Measurements from ENCODE around the gene RGS1.

DNA sequence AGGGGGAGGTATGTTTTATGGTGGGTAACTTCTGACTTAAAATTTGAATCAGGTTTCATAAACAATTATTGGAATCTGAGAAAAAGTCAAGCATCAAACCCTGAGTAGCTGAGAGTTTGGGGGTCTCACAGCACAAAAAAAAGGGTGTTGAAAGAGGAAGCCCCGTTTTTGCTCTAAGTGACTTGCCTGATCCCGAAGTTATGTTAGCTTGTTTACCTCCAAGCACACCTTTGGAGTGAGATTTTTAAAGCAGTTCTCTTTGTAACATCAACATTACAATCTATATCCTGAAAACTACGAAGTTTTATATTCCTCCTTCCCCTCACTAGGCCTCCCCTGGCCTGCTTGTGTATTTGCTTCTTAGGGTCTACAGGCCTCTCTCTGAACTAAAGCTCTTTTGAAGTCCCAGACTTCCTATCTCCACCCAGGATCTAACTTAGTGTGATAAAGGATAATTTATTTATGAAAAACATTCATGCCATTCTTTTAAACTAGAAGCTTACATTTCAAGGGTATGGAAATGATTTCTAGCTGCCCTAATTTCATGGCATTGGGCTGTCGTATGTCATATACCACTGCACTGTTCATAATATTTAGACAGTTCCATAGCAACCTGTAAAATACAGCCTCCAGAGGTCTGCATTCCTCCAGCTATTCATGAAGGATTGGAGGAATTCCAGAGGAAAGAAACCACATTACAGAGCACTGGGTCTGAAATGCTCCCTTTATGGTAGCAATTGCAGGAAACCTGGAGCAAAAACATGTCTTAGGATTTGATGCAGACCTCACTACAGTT is 36.1 kb upstream of the RGS1 start:
- TF ChIP-seq, protein P1, sequence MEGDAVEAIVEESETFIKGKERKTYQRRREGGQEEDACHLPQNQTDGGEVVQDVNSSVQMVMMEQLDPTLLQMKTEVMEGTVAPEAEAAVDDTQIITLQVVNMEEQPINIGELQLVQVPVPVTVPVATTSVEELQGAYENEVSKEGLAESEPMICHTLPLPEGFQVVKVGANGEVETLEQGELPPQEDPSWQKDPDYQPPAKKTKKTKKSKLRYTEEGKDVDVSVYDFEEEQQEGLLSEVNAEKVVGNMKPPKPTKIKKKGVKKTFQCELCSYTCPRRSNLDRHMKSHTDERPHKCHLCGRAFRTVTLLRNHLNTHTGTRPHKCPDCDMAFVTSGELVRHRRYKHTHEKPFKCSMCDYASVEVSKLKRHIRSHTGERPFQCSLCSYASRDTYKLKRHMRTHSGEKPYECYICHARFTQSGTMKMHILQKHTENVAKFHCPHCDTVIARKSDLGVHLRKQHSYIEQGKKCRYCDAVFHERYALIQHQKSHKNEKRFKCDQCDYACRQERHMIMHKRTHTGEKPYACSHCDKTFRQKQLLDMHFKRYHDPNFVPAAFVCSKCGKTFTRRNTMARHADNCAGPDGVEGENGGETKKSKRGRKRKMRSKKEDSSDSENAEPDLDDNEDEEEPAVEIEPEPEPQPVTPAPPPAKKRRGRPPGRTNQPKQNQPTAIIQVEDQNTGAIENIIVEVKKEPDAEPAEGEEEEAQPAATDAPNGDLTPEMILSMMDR (IDR thresholded peaks at IDR 0.05) = no peak
- TF ChIP-seq POLR2A (IDR thresholded peaks at IDR 0.05) = no peak
